GM12875 (cell line): Measurements from ENCODE around the gene FAM47E.
"Not testable (repeated sequence)": the region's sequence is repeated elsewhere in the genome, so short reads cannot be mapped to it uniquely, and the experiment has no call there.

ENCODE experiments used
- H3K4me3 ChIP-seq: one replicate; pipeline ENCODE4 v1.5.1; 2011; ENCODE audit warnings: low read depth, low read length, control low read depth
- TF ChIP-seq, protein P1 (sequence below): IDR thresholded peaks from 2 replicates; pipeline ENCODE4 v1.5.1; 2011; ENCODE audit warnings: low read depth, mild to moderate bottlenecking, control low read depth, inconsistent platforms, low read length, moderate library complexity, borderline replicate concordance; ENCODE audit not compliant: insufficient read depth

Gene FAM47E

DNA sequence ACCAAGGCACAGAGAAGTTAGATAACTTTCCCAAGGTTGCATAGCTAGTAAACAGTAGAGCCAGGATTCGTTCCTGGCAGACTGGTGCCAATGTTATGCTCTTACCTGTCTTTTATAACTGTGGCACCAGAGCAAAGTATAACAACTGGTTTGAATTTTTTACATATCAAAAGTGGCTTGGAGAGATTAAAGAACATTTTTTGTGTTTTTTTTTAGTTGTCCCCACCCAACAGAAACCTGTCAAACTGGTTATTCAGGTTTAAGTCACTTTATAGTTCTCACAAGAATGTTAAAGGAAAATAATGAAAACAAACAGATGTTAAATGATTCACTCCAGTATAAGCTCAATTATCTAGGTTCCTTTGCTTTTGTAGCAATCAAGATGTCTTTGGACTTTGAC, 15.6 kb upstream of the FAM47E start:
- H3K4me3 ChIP-seq: no peak overlapping the region
- TF ChIP-seq, protein P1, sequence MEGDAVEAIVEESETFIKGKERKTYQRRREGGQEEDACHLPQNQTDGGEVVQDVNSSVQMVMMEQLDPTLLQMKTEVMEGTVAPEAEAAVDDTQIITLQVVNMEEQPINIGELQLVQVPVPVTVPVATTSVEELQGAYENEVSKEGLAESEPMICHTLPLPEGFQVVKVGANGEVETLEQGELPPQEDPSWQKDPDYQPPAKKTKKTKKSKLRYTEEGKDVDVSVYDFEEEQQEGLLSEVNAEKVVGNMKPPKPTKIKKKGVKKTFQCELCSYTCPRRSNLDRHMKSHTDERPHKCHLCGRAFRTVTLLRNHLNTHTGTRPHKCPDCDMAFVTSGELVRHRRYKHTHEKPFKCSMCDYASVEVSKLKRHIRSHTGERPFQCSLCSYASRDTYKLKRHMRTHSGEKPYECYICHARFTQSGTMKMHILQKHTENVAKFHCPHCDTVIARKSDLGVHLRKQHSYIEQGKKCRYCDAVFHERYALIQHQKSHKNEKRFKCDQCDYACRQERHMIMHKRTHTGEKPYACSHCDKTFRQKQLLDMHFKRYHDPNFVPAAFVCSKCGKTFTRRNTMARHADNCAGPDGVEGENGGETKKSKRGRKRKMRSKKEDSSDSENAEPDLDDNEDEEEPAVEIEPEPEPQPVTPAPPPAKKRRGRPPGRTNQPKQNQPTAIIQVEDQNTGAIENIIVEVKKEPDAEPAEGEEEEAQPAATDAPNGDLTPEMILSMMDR: no peak

DNA sequence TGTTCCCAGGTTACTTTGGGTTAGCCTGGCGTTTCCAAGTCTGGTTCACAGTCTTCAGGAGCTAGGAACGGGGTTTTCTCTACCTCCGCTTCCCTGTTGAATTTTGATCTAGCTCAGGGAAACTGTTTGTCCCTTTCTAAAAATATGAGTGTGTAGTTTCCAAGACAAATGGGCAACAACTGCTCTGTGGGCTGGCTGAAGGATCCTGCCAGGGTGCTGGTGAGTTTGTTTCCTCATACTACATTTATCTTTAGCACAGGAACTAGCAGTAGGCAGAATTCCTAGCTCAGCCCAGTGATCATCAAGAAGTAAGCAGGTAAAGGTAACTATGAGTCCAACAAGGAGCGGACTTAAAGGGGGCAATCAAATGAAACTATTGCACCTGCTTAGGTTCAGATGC, 13.3 kb upstream of the FAM47E start:
- TF ChIP-seq, protein P1: no peak
- no peak overlapping the region for H3K4me3 ChIP-seq

DNA sequence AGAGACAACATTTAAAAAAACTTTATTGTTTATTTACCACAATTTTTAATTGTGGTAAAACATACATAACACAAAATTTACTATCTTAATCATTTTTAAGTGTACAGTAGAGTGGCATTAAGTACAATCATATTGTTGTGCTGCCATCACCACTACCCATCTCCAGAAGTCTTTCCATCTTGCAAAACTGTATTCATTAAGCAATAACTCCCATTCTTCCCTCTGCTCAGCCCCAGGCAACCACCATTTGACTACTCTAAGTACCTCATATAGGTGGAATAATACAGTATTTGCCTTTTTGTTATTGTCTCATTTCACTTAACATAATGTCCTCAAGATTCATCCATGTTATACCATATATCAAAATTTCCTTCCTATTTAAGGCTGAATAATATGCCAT, 12.8 kb upstream of the FAM47E start:
- H3K4me3 ChIP-seq: no peak overlapping the region
- TF ChIP-seq, protein P1: no peak

DNA sequence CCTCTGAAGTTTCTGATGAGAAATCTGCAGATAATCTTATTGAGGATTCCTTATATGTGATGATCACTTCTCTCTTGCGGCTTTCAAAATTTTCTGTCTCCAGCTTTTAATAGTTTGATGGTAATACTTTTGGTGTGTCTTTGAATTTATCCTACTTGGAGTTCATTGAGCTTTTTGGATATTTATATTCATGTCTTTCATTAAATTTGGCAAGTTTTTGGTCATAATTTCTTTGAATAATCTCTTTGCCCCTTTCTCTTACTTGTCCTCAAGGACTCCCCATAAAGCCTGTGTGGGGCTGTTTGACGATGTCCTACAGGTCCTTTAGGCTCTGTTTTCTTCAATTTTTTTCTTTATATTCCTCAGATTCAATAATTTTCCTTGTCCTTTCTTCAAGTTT, 11.3 kb upstream of the FAM47E start:
- TF ChIP-seq, protein P1: no peak
- no peak overlapping the region for H3K4me3 ChIP-seq

DNA sequence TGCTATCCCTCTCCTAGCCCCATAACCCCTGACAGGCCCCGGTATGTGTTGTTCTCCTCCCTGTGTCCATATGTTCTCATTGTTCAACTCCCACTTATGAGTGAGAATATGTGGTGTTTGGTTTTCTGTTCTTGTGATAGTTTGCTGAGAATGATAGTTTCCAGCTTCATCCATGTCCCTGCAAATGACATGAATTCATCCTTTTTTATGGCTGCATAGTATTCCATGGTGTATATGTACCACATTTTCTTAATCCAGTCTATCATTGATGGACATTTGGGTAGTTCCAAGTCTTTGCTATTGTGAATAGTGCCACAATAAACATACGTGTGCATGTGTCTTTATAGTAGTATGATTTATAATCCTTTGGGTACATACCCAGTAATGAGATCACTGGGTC, 7.6 kb upstream of the FAM47E start:
- H3K4me3 ChIP-seq: not testable (repeated sequence)

DNA sequence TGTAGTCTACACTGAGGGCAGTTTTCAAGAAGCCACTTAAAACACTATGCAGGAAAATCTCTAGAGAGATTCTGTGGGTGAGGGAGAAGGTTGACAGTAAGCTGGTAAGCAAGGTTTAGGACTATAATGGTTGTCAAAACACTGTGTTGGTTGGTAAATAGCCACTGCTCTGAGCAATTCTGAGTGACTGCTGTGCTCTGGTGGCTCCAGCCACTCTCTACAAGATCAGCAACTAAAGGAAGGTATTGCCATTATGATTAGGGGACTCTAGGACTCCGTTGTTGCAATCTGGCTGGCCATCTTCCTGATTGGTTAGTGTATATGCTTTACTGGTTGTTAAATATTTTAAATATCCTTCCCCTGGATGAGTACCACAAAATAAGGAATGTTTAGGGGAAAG, 5.5 kb upstream of the FAM47E start:
- H3K4me3 ChIP-seq: no peak overlapping the region
- TF ChIP-seq, protein P1: no peak

DNA sequence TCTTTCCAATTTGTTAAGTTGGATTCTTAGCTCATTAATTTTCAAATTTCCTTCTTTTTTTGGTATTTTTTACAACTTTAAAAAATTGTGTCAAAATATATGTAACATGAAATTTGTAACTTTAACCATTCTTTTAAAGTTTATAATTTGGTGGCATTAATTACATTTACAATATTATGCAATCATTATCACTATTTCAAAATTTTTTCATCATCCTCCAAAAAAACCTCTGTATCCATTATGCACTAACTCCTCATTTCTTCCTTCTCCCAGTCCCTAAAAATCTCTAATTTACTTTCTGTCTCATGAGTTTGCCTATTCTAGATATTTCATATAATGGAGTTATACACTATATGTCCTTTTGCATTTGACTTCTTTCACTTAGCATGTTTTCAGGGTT, 4.7 kb upstream of the FAM47E start:
- TF ChIP-seq, protein P1: no peak
- H3K4me3 ChIP-seq: no peak overlapping the region

DNA sequence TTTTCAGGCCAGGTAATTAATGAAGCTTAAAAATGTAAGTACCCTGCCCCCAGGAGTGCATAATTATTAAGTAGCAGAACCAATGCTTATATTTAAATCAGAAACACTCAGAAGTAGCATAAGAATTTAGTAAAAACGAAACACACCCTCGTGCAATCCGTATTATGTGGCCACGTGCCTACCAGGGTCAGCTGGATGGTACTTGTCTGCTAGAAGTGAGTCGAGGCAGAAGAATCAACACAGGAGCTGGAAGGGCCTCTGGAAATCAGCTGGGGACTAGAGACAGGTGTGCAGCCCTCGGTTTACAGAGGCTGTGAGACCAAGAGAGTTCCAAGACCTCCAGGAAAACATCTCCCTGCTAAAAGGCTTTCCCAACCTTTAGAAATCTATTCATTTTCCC, 559 bp upstream of the FAM47E start:
- TF ChIP-seq, protein P1: no peak
- no peak overlapping the region for H3K4me3 ChIP-seq
